GM12872 (cell line): Measurements from ENCODE around the gene SLC16A11.

Source experiments
- TF ChIP-seq, protein P1 (sequence below): IDR thresholded peaks from 3 replicates; pipeline ENCODE4 v1.5.1; 2011; ENCODE audit warnings: low read depth, mild to moderate bottlenecking, low read length, moderate library complexity; ENCODE audit not compliant: insufficient read depth

The SLC16A11 gene

DNA sequence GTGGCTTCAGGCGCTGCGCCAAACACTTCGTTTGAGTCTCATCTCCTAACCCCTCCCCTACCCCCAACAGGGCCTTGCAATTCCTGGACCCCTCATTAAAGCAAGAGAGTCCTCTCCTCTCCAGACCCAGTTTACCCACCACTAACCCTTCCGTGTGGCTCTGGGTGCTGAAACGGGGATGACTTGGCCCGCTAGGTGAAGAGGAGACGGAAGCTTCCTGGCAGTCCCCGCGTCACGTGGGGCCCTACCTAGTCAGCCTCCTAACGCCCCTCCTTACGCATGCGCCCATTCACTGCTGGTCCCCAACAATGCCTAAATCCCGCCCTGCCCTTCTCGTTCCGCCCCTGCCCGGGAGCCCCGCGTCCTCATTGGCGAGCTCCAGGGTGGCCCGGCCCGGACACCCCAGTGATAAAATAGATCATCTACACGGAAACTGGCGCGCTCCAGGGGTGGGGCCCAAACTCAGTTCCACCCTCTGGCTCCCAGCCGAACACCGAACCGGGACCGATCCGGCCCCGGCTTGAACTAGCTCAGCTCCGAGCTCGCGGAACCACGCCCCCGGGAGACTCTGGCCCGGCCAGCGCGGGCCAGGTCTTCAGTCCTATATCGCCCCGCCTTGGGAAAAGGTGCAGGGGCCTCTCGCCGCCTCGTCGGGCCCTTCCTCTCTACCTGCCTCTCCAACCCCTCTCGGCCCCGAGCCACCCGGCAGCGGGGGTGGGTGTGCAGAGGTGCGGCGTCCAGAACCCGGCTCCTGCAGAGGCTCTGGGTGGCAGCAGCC lies 8.1 kb downstream of the SLC16A11 start, which contains the start of gene SLC16A13:
SLC16A13 (plus strand) TSS at position 425 of the 778 bp plus-strand sequence. CDS start 368 bp downstream, outside the sequence.
- TF ChIP-seq, protein P1, sequence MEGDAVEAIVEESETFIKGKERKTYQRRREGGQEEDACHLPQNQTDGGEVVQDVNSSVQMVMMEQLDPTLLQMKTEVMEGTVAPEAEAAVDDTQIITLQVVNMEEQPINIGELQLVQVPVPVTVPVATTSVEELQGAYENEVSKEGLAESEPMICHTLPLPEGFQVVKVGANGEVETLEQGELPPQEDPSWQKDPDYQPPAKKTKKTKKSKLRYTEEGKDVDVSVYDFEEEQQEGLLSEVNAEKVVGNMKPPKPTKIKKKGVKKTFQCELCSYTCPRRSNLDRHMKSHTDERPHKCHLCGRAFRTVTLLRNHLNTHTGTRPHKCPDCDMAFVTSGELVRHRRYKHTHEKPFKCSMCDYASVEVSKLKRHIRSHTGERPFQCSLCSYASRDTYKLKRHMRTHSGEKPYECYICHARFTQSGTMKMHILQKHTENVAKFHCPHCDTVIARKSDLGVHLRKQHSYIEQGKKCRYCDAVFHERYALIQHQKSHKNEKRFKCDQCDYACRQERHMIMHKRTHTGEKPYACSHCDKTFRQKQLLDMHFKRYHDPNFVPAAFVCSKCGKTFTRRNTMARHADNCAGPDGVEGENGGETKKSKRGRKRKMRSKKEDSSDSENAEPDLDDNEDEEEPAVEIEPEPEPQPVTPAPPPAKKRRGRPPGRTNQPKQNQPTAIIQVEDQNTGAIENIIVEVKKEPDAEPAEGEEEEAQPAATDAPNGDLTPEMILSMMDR: no peak

DNA sequence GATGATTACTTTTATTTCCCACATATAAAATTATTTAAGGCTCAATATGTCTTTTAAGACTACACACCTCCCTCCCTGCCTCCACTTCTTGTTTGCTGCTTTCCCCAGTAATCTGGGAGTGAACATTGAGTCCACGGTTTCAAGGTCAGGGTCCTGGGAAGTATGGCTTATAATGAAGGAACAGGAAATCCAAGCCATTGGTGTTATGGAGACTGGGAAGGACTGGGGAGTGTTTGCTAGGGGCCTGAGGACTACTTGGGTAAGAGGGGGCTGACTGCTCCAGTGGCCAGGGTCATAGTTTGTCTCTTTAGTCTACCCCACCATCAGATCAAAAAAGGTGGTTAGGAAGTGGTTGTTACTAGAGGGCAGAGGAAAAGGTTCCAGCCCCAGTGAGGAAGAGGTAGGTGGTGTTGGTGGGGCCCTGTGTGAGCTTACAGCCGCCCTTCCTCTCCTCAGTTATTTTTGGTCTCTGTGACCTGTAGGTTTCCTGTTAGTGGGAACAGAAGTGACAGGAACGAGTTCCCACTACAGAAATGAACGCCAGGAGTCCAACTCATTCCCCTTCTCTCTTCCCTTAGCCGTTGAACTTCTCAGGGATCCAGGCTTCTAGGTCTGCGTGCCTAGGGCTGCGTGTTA lies 8.8 kb downstream of the SLC16A11 start:
- TF ChIP-seq, protein P1: no peak

DNA sequence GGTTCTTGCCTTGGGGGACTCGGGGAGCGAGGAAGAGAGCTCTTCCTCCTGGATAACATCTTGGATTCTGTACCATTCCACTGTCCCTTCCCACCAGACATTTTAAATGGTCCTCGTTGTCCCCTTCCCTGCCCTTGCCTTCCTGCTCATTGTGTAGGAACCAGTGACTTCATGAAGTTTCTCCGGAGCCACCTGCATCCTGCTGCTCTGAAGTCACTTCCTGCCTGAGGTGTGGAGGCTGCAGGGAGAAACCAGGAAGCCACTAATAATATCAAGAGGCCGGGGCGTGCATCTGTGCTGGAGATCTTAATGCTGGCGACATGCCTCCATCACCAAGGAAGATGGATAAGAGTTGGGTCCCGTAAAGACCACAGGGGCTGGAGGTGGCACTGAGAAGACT lies 14.2 kb downstream of the SLC16A11 start:
- TF ChIP-seq, protein P1: no peak

DNA sequence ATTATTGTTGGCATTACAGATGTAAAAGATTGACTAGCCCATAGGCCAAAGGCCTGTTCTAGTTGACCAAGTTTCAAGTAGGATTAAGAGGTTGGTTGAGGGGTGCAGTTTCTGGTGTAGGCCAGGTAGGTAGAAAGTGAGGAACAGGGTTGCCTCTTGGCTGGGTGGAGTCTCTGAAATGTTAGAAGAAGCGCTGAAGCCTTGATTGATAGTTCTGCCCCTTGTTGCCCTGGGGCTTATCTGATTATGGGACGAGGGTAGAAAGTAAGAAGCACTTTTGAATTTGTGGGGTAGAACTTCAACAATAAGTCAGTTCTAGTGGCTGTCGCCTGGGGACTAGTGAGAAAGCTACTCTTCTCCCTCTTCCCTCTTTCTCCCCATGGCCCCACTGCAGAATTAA lies 14.8 kb downstream of the SLC16A11 start:
- TF ChIP-seq, protein P1: no peak

DNA sequence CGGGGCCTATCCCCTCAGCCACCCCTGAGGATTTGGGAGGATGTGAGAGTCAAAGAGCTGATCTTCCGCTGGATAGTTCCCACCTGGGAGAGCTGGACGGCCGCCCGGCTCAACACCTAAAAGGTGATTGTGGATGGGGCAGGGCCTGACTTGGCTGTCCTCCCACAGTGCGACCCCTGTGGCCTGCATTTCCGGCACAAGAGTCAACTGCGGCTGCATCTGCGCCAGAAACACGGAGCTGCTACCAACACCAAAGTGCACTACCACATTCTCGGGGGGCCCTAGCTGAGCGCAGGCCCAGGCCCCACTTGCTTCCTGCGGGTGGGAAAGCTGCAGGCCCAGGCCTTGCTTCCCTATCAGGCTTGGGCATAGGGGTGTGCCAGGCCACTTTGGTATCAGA lies 16.6 kb downstream of the SLC16A11 start:
- TF ChIP-seq, protein P1: no peak

DNA sequence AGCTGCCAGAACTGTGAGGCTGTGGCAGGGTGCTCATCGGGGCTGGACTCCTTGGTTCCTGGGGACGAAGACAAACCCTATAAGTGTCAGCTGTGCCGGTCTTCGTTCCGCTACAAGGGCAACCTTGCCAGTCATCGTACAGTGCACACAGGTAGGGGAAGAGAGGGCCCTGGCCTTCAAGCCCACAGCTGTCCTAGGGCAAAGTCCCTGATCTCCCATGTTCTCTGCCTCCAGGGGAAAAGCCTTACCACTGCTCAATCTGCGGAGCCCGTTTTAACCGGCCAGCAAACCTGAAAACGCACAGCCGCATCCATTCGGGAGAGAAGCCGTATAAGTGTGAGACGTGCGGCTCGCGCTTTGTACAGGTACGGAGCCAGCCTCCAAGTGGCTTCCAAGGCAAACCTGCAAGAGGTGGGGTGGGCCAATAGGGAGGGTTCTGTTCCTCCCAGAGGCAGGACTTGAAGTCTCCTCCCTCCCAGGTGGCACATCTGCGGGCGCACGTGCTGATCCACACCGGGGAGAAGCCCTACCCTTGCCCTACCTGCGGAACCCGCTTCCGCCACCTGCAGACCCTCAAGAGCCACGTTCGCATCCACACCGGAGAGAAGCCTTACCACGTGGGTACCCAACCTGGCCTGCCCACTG lies 17.3 kb downstream of the SLC16A11 start:
- TF ChIP-seq, protein P1: no peak

DNA sequence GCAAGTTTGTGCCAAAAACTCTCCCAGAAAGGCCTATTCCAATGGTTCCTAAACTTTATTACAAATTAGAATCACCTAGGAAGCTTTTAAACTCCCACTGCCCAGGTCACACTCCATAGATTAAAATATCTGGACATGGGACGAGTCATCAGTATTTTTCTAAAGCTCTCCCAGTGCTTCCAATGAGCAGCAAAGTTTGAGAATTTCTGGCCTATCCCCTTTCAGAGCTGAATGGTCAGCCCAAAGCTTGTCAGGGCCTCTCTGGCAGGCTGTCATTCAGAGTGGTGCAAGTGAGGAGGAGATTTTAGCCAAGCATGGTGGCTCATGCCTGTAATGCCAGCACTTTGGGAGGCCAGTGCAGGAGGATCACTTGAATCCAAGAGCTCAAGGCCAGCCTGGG lies 18.6 kb downstream of the SLC16A11 start:
- TF ChIP-seq, protein P1: no peak
